D721Med (cell line): Measurements from ENCODE around the gene CACNA1B.

Source experiments
- DNase-seq: peaks from one replicate; pipeline ENCODE4 v3.0.0; 2011; ENCODE audit warnings: low spot score; ENCODE audit not compliant: insufficient read length
- FAIRE-seq: peaks from 2 replicates; lab custom pipeline; 2011; peaks lifted over from hg19 to GRCh38; lab: Jason Lieb, UNC
- TF ChIP-seq, protein P1 (sequence below): IDR thresholded peaks from 2 replicates; pipeline ENCODE4 v1.5.1; 2012; ENCODE audit warnings: mild to moderate bottlenecking, control low read depth; ENCODE audit not compliant: insufficient read depth; ENCODE audit errors: missing control alignments

Gene CACNA1B

DNA sequence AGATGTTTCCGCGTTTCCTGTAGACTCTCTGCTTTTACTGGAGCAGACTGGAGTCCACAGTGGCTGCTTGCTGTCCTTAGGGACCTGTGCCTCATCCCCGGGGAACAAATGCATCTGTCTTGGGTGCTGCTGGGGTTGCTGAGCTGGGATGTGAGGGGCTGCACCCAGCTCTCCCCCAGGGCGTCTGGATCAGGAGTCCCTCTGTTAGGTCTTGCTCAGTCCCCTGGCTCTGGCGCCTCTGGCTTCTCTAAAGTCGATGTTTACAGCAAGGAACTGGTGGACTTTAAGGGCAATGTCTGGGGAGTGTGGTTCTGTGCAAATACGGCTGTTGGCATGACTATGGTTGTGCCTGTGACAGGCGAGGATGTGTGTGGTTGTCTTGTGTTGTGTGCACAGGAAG lies 91.4 kb downstream of the CACNA1B start:
- no peak for DNase-seq
- TF ChIP-seq, protein P1, sequence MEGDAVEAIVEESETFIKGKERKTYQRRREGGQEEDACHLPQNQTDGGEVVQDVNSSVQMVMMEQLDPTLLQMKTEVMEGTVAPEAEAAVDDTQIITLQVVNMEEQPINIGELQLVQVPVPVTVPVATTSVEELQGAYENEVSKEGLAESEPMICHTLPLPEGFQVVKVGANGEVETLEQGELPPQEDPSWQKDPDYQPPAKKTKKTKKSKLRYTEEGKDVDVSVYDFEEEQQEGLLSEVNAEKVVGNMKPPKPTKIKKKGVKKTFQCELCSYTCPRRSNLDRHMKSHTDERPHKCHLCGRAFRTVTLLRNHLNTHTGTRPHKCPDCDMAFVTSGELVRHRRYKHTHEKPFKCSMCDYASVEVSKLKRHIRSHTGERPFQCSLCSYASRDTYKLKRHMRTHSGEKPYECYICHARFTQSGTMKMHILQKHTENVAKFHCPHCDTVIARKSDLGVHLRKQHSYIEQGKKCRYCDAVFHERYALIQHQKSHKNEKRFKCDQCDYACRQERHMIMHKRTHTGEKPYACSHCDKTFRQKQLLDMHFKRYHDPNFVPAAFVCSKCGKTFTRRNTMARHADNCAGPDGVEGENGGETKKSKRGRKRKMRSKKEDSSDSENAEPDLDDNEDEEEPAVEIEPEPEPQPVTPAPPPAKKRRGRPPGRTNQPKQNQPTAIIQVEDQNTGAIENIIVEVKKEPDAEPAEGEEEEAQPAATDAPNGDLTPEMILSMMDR: no peak
- no peak for FAIRE-seq

DNA sequence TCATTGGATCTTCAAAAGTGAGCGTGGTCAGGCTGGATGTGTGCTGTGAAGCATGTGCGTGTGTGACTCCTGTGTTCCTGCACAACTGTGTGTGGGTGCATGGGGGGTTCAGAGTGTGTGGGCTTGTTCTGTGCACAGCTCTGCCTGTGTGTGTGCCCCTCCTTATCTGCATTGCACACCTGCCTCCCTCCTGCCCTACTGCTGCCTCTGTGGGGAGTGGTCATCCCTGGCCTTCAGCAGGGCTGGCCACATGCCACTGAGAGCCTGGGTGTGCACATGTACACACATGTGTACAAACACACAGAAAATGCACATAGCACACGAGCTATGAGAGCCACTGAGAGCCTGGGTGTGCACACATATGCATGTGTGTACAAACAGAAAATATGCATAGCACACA lies 92.1 kb downstream of the CACNA1B start:
- TF ChIP-seq, protein P1: no peak
- no peak for FAIRE-seq
- no peak for DNase-seq

DNA sequence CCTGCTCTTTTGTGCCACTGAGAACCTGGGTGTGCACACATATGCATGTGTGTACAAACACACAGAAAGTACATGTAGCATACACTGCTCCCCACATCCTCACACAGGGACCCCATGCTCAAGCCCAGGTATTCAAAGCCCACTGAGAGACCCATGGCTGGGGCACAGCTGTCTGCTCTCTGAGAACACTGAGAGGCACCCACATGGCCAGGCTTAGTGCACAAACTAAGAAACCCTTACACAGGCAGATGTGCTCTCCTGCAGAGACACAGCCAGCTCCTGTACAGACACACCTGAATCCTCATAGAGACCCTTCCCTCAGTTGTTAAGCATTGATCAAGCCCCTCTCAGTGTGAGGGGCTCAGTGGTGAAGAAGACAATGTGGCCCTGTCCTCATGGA lies 92.5 kb downstream of the CACNA1B start:
- FAIRE-seq: no peak
- TF ChIP-seq, protein P1: no peak
- no peak for DNase-seq

DNA sequence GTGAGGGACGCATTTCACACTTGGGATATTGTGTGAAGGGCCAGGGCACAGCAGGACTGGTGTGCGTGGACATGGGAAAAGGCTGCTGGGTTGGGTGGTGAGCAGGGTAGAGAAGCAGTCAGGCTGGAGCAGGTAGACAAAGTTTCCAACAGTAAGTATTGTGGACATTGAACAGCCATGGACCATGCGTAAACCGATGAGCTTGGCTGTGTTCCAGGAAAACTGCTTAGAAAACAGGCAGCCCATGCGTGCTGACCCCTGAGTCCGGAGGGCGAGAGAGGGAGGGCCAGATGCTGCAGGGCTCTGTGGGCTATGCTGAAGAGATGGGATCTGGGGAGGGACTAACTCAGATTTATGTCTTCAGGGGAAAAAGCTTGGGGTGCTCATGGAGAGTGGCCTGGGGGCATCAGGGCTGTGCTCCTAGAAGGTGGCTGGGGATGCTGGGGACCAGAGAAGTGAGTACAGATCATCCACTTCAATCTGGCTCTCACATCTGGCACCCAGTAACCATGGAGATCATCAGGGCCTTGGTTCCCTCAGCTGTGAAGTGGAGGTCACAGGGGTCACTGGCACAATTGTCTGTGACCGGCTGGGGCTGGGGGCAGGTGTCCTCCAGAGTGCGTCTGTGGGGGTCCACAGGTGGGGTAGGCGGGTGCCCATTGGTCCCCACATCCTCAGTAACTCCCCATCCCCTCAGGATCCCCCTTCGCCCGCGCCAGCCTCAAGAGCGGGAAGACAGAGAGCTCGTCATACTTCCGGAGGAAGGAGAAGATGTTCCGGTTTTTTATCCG lies 93.3 kb downstream of the CACNA1B start:
- TF ChIP-seq, protein P1: no peak
- FAIRE-seq: no peak
- DNase-seq: no peak

DNA sequence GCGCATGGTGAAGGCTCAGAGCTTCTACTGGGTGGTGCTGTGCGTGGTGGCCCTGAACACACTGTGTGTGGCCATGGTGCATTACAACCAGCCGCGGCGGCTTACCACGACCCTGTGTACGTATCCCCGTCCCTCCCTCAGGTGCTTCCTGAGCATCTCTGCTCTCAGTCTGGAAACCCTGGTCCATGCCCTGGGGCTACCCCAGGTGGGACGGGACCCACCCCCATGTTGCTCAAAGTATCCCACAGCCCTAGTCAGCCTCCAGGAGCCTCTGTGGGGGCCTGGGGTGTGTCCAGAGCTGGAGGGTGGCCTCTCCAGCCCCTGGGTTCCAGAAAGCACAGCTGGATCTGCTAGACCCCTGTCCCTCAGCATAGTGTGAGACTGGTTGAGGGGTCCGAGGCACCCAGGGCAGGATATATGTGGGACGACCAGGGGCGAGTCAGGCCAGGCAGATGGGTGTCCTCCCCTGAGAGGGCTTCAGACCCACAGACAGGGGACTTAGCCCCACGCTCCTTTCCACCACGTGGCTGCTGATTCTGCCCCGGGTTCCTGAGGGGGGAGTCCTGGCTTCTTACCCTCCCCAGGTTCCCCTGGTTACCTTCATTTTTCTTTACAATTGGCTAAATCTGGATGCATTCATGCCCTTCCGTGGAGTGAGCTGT lies 94.0 kb downstream of the CACNA1B start:
- no peak for DNase-seq
- FAIRE-seq: no peak
- TF ChIP-seq, protein P1: no peak

DNA sequence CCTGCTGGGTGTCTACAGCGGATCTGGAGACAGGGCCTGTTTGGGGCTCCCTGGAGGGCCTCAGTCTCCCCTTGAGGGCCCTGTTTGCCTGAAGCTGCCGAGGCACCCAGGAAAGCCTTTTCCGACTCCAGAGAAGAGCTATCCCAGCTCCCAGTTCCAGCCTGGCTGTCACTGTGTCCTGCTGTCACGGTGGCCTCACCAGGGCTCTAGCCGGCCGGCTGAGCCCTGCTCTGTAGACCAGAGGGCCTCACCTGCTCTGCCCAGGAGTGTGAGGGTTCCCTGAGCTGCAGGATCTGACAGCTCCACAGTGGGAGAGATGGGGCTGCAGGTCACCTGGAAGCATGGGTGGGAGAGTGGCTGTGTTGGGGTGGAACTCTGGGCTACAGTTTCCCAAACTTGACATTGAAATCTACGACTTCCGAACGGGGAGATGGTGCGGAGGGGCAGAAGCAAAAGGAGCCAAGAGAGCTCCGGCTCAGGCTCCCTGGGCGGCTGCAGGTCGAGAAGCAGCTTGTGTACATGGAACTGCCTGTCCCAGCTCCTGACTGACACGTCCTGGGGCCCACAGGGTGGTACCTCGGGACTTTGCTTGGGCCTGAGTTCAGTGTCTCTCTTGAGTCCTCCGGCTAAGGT lies 94.9 kb downstream of the CACNA1B start:
- DNase-seq: no peak
- TF ChIP-seq, protein P1: no peak
- no peak for FAIRE-seq
